ENCODE measurements around the gene RTP3. TPM values are rescaled to one million over a fixed set of nuclear protein-coding genes. Genes with fewer than 3 reads are reported as not detected.

The RTP3 gene
- polyA plus RNA-seq, 1 of the 3 experiments (the other 2 are of a cell fraction), result not detected

GRCh38 chr3:46477756-46478155 lies 20.0 kb upstream of the RTP3 start:
- Histone ChIP-seq H3K9ac (no peak overlapping the region), H3K4me3 (ENCODE audit: low read depth in 2 of 2, low read length in 1 of 2) (no peak overlapping the region), H3K79me2 (ENCODE audit: insufficient read depth) (no peaks in the 10 kb centered on the region), H3K27me3 (ENCODE audit: insufficient read depth) (peaks cover 7% of the 10 kb centered on the region; the same call in 1 of the 2 replicates), H3K27ac (ENCODE audit: low read depth in 2 of 2, low read length in 1 of 2) (no peak overlapping the region), H3K4me2 (no peak overlapping the region), H2AFZ (ENCODE audit: low read depth) (no peak overlapping the region), H3K9me2 (no peaks in the 10 kb centered on the region), H3K4me1 (ENCODE audit: control insufficient read depth in 1 of 2, insufficient read depth in 2 of 2, low read depth in 1 of 2, low read length in 1 of 2) (no peaks in the 10 kb centered on the region), H3F3A (replicated peaks; ENCODE audit: insufficient read depth) (no peaks in the 10 kb centered on the region), H3K36me3 (replicated peaks in 1 of 2; ENCODE audit: control insufficient read depth in 1 of 2, insufficient read depth in 2 of 2, low read length in 1 of 2) (no peaks in the 10 kb centered on the region), H4K20me1 (ENCODE audit: insufficient read depth) (no peaks in the 10 kb centered on the region), H3K9me3 (no peaks in the 10 kb centered on the region; the same call in 1 of the 2 replicates)
- DNase-seq, result no peak
- TF ChIP-seq, protein P1, sequence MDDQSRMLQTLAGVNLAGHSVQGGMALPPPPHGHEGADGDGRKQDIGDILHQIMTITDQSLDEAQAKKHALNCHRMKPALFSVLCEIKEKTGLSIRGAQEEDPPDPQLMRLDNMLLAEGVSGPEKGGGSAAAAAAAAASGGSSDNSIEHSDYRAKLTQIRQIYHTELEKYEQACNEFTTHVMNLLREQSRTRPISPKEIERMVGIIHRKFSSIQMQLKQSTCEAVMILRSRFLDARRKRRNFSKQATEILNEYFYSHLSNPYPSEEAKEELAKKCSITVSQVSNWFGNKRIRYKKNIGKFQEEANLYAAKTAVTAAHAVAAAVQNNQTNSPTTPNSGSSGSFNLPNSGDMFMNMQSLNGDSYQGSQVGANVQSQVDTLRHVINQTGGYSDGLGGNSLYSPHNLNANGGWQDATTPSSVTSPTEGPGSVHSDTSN (IDR thresholded peaks at IDR 0.05), result no peak
- no peak for TF ChIP-seq YY1 (IDR thresholded peaks at IDR 0.05; ENCODE audit: low read depth)
- no peak for TF ChIP-seq FOSL2 (IDR thresholded peaks at IDR 0.05; ENCODE audit: borderline replicate concordance, low read depth)
- TF ChIP-seq SIN3A (IDR thresholded peaks at IDR 0.05; ENCODE audit: borderline replicate concordance, low read depth, low read length), result no peak
- no peak for TF ChIP-seq CTCF (IDR thresholded peaks at IDR 0.05)
- no peak for TF ChIP-seq CHD2 (IDR thresholded peaks at IDR 0.05; ENCODE audit: low read length, partially characterized antibody)
- no peak for TF ChIP-seq GABPA (IDR thresholded peaks at IDR 0.05; ENCODE audit: low read depth)
- WGBS (ENCODE audit: low lambda C conversion rate), result 36% methylated on average over 6 of the region's 6 CpGs
- ChIA-PET POLR2A (no interaction called here), CTCF (interaction anchor here (11.6 kb wide), 1 partner anchor 11 kb away, joined by 77 read pairs; no protein-coding TSS in a partner anchor)

GRCh38 chr3:46478341-46478740 lies 19.4 kb upstream of the RTP3 start:
- H3K9ac ChIP-seq, result no peak overlapping the region
- H4K20me1 ChIP-seq (ENCODE audit: insufficient read depth), result no peaks in the 10 kb centered on the region
- H3K4me1 ChIP-seq (ENCODE audit: control insufficient read depth in 1 of 2, insufficient read depth in 2 of 2, low read depth in 1 of 2, low read length in 1 of 2), result no peaks in the 10 kb centered on the region
- no peak overlapping the region for H3K4me2 ChIP-seq
- H2AFZ ChIP-seq (ENCODE audit: low read depth), result no peak overlapping the region
- H3K9me3 ChIP-seq, result no peaks in the 10 kb centered on the region; the same call in 1 of the 2 replicates
- whole genome bisulfite sequencing (ENCODE audit: low lambda C conversion rate), result 27% methylated on average over 4 of the region's 5 CpGs
- H3K27ac ChIP-seq (ENCODE audit: low read depth in 2 of 2, low read length in 1 of 2), result no peak overlapping the region
- no peaks in the 10 kb centered on the region for H3K9me2 ChIP-seq
- no peak for TF ChIP-seq GABPA (IDR thresholded peaks at IDR 0.05; ENCODE audit: low read depth)
- TF ChIP-seq, protein P1 (IDR thresholded peaks at IDR 0.05), result no peak
- no peak for TF ChIP-seq RXRA (IDR thresholded peaks at IDR 0.05; ENCODE audit: borderline replicate concordance, low read depth)
- TF ChIP-seq RCOR1 (IDR thresholded peaks at IDR 0.05; ENCODE audit: low read length), result no peak
- no peak for TF ChIP-seq CTCF (IDR thresholded peaks at IDR 0.05)
- TF ChIP-seq, protein P2, sequence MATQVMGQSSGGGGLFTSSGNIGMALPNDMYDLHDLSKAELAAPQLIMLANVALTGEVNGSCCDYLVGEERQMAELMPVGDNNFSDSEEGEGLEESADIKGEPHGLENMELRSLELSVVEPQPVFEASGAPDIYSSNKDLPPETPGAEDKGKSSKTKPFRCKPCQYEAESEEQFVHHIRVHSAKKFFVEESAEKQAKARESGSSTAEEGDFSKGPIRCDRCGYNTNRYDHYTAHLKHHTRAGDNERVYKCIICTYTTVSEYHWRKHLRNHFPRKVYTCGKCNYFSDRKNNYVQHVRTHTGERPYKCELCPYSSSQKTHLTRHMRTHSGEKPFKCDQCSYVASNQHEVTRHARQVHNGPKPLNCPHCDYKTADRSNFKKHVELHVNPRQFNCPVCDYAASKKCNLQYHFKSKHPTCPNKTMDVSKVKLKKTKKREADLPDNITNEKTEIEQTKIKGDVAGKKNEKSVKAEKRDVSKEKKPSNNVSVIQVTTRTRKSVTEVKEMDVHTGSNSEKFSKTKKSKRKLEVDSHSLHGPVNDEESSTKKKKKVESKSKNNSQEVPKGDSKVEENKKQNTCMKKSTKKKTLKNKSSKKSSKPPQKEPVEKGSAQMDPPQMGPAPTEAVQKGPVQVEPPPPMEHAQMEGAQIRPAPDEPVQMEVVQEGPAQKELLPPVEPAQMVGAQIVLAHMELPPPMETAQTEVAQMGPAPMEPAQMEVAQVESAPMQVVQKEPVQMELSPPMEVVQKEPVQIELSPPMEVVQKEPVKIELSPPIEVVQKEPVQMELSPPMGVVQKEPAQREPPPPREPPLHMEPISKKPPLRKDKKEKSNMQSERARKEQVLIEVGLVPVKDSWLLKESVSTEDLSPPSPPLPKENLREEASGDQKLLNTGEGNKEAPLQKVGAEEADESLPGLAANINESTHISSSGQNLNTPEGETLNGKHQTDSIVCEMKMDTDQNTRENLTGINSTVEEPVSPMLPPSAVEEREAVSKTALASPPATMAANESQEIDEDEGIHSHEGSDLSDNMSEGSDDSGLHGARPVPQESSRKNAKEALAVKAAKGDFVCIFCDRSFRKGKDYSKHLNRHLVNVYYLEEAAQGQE (IDR thresholded peaks at IDR 0.05; ENCODE audit: low read depth, low read length), result no peak
- no peaks in the 10 kb centered on the region for H3F3A ChIP-seq (replicated peaks; ENCODE audit: insufficient read depth)
- peaks cover 7% of the 10 kb centered on the region; the same call in 1 of the 2 replicates for H3K27me3 ChIP-seq (ENCODE audit: insufficient read depth)
- DNase-seq, result no peak
- no peak overlapping the region for H3K4me3 ChIP-seq (ENCODE audit: low read depth in 2 of 2, low read length in 1 of 2)
- H3K79me2 ChIP-seq (ENCODE audit: insufficient read depth), result no peaks in the 10 kb centered on the region
- CTCF ChIA-PET, result interaction anchor here (11.6 kb wide), 1 partner anchor 10 kb away, joined by 77 read pairs; no protein-coding TSS in a partner anchor
- POLR2A ChIA-PET, result no interaction called here
- no peaks in the 10 kb centered on the region for H3K36me3 ChIP-seq (replicated peaks in 1 of 2; ENCODE audit: control insufficient read depth in 1 of 2, insufficient read depth in 2 of 2, low read length in 1 of 2)
